Measurements from ENCODE around the gene ADAM15.
A peak's percentile ranks its signal among the peaks of the same experiment; 100 is the strongest.

ADAM15 gene

DNA sequence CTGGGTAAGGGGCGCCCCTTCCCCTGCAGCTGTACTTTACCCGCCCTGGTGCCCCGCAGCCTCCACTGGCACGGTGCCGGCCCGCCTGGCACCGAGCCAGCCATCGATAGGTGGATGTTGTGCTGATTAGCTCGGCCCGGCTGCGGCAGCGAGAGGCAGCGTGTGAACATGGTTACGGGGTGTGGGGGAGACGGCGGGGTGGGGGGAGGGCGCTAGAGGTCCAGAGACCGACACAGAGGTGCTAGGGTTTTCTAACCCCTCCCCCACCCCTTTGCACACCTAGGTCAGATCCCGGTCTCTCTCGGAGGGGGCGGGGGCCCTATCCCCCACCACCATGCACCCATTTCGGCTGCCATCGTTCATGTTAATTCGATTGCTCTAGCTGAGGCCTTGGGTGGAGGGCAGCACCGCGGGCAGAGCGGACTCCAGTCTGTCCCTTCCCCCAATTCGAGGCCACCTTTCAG is 19.1 kb downstream of the ADAM15 start:
- H3K27ac ChIP-seq, result peak overlapping the region; percentile 53
- TF ChIP-seq CTCF (IDR thresholded peaks at IDR 0.05) (no peak), ZFX (IDR thresholded peaks at IDR 0.05; ENCODE audit: borderline replicate concordance) (no peak)

- H3K27ac ChIP-seq, result peak overlapping the region; percentile 53
- no peak for TF ChIP-seq ZFX (IDR thresholded peaks at IDR 0.05; ENCODE audit: borderline replicate concordance)
- TF ChIP-seq CTCF (IDR thresholded peaks at IDR 0.05), result peak; percentile 77
Observed at GRCh38 chr1:155070721-155071569, 19.8 kb downstream of the ADAM15 start.

GRCh38 chr1:155071701-155072100 is 20.6 kb downstream of the ADAM15 start:
- TF ChIP-seq CTCF (IDR thresholded peaks at IDR 0.05) (no peak), ZFX (IDR thresholded peaks at IDR 0.05; ENCODE audit: borderline replicate concordance) (no peak)
- H3K27ac ChIP-seq, result peak overlapping the region; percentile 53; the same call in 1 of the 2 replicates

GRCh38 chr1:155072531-155073289 is 21.6 kb downstream of the ADAM15 start:
- no peak overlapping the region for H3K27ac ChIP-seq
- TF ChIP-seq CTCF (IDR thresholded peaks at IDR 0.05) (no peak), ZFX (IDR thresholded peaks at IDR 0.05; ENCODE audit: borderline replicate concordance) (no peak)

GRCh38 chr1:155073377-155074242 is 22.5 kb downstream of the ADAM15 start:
- no peak overlapping the region for H3K27ac ChIP-seq
- TF ChIP-seq ZFX (IDR thresholded peaks at IDR 0.05; ENCODE audit: borderline replicate concordance) (no peak), CTCF (IDR thresholded peaks at IDR 0.05) (no peak)

DNA sequence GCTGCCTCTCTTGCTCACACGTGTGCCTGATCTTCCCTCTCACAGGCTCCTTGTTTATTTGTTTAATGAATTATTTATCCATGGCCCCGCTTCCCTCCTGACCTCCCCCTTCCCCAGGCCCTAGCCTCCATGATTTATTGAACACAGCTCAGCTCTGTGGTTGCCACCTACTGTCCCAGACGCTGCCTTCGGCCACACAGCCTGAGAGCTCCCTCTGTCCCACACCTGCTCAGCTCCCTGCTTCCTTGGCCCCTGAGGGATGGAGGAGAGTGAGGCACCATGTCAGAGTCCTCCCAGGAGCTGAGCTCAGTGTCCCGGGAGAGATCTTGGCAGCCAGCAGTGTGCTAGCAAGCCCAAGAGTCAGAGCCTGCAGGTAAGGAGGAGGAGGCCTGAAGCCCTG is 24.4 kb downstream of the ADAM15 start:
- peak overlapping the region; percentile 7; the same call in 1 of the 2 replicates for H3K27ac ChIP-seq
- no peak for TF ChIP-seq CTCF (IDR thresholded peaks at IDR 0.05)
- TF ChIP-seq ZFX (IDR thresholded peaks at IDR 0.05; ENCODE audit: borderline replicate concordance), result no peak

All from 22Rv1 (cell line).